Measurements from ENCODE around the gene ASXL1.

The ASXL1 gene

GRCh38 chr20:32483351-32484224 is 125.5 kb downstream of the ASXL1 start:
- in situ Hi-C loops (cut with MboI; ENCODE audit: low pct_unique_long_range_greater_than_20kb, low sequenced_read_pairs): no loop called here
- DNase-seq: peak; percentile 90

GRCh38 chr20:32484225-32484957 is 126.3 kb downstream of the ASXL1 start:
- DNase-seq: no peak
- in situ Hi-C loops (cut with MboI; ENCODE audit: low pct_unique_long_range_greater_than_20kb, low sequenced_read_pairs): no loop called here

GRCh38 chr20:32484958-32485769 is 127.0 kb downstream of the ASXL1 start:
- in situ Hi-C loops (cut with MboI; ENCODE audit: low pct_unique_long_range_greater_than_20kb, low sequenced_read_pairs): no loop called here
- peak; percentile 91 for DNase-seq

- DNase-seq: no peak
- in situ Hi-C loops (cut with MboI; ENCODE audit: low pct_unique_long_range_greater_than_20kb, low sequenced_read_pairs): no loop called here
Measured at GRCh38 chr20:32485770-32486478, 127.8 kb downstream of the ASXL1 start.

- in situ Hi-C loops (cut with MboI; ENCODE audit: low pct_unique_long_range_greater_than_20kb, low sequenced_read_pairs): no loop called here
- no peak for DNase-seq
Measured at GRCh38 chr20:32487381-32487780, 129.2 kb downstream of the ASXL1 start.

- no peak for DNase-seq
- in situ Hi-C loops (cut with MboI; ENCODE audit: low pct_unique_long_range_greater_than_20kb, low sequenced_read_pairs): no loop called here
Measured at GRCh38 chr20:32488066-32488838, 130.1 kb downstream of the ASXL1 start.
